Suprapubic skin (tissue), 4 donors: Measurements from ENCODE around the gene DUSP6. TPM values are rescaled to one million over a fixed set of nuclear protein-coding genes. Genes with fewer than 3 reads are reported as not detected.

ENCODE experiments used
- DNase-seq, 2 donors: peaks; one replicate each; pipeline ENCODE4 v3.0.0-alpha.2; 2019; ENCODE audit warnings: low spot score in 2 of 2
- H3K27ac ChIP-seq: fragments of 200-600 bp; sonication (generic); one replicate; pipeline ENCODE4 v1.5.1; 2019
- H3K27me3 ChIP-seq: fragments of 200-600 bp; sonication (generic); one replicate; pipeline ENCODE4 v1.5.1; 2019
- H3K36me3 ChIP-seq: fragments of 200-600 bp; sonication (generic); one replicate; pipeline ENCODE4 v1.5.1; 2019
- H3K4me1 ChIP-seq: fragments of 200-600 bp; sonication (generic); one replicate; pipeline ENCODE4 v1.5.1; 2019
- H3K4me3 ChIP-seq: fragments of 200-600 bp; sonication (generic); one replicate; pipeline ENCODE4 v1.5.1; 2019; ENCODE audit warnings: mild to moderate bottlenecking
- H3K9me3 ChIP-seq: fragments of 200-600 bp; sonication (generic); one replicate; pipeline ENCODE4 v1.5.1; 2019
- EP300 ChIP-seq: sonication (generic); formaldehyde crosslinking; IDR thresholded peaks from one replicate; pipeline ENCODE4 v1.6.1; 2017; ENCODE audit warnings: antibody characterized with exemption
- POLR2A ChIP-seq, 2 donors: fragments of 450-650 bp; IDR thresholded peaks; one replicate each; pipeline ENCODE4 v1.6.1; 2017; ENCODE audit warnings: antibody characterized with exemption in 2 of 2, mild to moderate bottlenecking in 2 of 2, moderate library complexity in 2 of 2
- POLR2AphosphoS5 ChIP-seq, 3 donors: sonication (generic); formaldehyde crosslinking; IDR thresholded peaks; one replicate each; pipeline ENCODE4 v1.6.1; 2017; ENCODE audit warnings: antibody characterized with exemption in 3 of 3
- WGBS: methylation state at CpG from one replicate; pipeline ENCODE4 v1.1.5; 2018; 5-methylcytosine and 5-hydroxymethylcytosine counted together
- total RNA-seq, 4 donors: library from RNA; depleted of rRNA; stranded (reverse); fragments of >200 nt; gene quantifications; one replicate each; pipeline ENCODE4 v1.1.0, GENCODE V29; 2016
- TF ChIP-seq, protein P1 (sequence below), 2 donors: fragments of 200-600 bp in 1 of 2; fragments of 450-650 bp in 1 of 2; sonication (generic) in 1 of 2; IDR thresholded peaks; one replicate each; pipeline ENCODE4 v1.5.1; 2016 to 2019; ENCODE audit warnings: antibody characterized with exemption in 2 of 2, mild to moderate bottlenecking in 1 of 2, moderate library complexity in 1 of 2

The DUSP6 gene
- total RNA-seq, 4 donors from 2014 or later = 50.8 to 69.2 (median 59.7) TPM

DNA sequence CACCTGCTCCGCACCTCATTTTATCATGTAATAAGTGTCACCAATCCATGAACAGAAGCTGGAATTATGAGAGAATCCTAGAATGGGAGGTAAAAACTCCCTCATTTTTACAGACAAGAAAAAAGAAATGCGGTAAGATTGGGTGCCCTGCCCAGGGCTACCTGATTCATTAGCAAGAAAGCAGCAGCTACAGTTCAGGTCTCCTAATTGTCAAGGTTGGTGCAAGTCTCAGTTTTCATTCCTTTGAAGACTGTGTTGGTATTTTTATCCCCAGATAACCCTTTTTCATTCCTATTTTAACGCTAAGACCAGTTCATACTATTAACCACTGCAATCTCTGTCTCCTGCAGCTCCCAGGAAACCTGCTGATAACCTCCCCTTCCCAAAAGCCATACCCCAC is 6.9 kb downstream of the DUSP6 start:
- H3K27me3 ChIP-seq = no peaks in the 10 kb centered on the region
- TF ChIP-seq, protein P1, sequence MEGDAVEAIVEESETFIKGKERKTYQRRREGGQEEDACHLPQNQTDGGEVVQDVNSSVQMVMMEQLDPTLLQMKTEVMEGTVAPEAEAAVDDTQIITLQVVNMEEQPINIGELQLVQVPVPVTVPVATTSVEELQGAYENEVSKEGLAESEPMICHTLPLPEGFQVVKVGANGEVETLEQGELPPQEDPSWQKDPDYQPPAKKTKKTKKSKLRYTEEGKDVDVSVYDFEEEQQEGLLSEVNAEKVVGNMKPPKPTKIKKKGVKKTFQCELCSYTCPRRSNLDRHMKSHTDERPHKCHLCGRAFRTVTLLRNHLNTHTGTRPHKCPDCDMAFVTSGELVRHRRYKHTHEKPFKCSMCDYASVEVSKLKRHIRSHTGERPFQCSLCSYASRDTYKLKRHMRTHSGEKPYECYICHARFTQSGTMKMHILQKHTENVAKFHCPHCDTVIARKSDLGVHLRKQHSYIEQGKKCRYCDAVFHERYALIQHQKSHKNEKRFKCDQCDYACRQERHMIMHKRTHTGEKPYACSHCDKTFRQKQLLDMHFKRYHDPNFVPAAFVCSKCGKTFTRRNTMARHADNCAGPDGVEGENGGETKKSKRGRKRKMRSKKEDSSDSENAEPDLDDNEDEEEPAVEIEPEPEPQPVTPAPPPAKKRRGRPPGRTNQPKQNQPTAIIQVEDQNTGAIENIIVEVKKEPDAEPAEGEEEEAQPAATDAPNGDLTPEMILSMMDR (IDR thresholded peaks at IDR 0.05) = no peak
- TF ChIP-seq POLR2AphosphoS5 (IDR thresholded peaks at IDR 0.05) (no peak), EP300 (no peak), POLR2A (IDR thresholded peaks at IDR 0.05) (no peak)
- WGBS = 88% methylated on average over 3 of the region's 3 CpGs
- no peak overlapping the region for H3K4me3 ChIP-seq
- DNase-seq = no peak
- peaks cover 5% of the 10 kb centered on the region for H3K36me3 ChIP-seq
- H3K27ac ChIP-seq = peak overlapping the region; percentile 0
- peaks cover 46% of the 10 kb centered on the region for H3K4me1 ChIP-seq
- H3K9me3 ChIP-seq = no peaks in the 10 kb centered on the region

DNA sequence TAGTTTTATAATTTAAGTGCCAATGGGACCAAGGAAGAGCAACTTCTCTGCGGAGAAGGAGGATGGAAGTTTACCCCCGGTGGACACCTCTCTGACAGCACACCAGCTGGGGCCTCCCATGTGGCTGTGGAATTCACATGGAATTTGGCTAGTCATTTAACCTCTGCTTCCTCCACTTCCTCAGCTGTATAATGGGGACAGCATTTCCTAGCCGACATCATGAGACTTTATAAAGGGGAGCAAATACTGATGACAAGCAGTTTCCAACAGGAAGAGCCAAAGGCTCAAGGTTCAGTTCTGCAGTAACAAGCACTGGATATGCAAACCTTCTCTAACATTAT is 7.5 kb downstream of the DUSP6 start:
- Histone ChIP-seq H3K4me1 (peaks cover 41% of the 10 kb centered on the region), H3K9me3 (no peaks in the 10 kb centered on the region), H3K36me3 (peaks cover 5% of the 10 kb centered on the region), H3K27ac (no peak overlapping the region), H3K4me3 (no peak overlapping the region), H3K27me3 (no peaks in the 10 kb centered on the region)
- TF ChIP-seq EP300 (no peak), POLR2A (IDR thresholded peaks at IDR 0.05) (no peak), POLR2AphosphoS5 (IDR thresholded peaks at IDR 0.05) (no peak)
- TF ChIP-seq, protein P1 (IDR thresholded peaks at IDR 0.05) = no peak
- DNase-seq = no peak
- WGBS = 100% methylated on average over 3 of the region's 3 CpGs

DNA sequence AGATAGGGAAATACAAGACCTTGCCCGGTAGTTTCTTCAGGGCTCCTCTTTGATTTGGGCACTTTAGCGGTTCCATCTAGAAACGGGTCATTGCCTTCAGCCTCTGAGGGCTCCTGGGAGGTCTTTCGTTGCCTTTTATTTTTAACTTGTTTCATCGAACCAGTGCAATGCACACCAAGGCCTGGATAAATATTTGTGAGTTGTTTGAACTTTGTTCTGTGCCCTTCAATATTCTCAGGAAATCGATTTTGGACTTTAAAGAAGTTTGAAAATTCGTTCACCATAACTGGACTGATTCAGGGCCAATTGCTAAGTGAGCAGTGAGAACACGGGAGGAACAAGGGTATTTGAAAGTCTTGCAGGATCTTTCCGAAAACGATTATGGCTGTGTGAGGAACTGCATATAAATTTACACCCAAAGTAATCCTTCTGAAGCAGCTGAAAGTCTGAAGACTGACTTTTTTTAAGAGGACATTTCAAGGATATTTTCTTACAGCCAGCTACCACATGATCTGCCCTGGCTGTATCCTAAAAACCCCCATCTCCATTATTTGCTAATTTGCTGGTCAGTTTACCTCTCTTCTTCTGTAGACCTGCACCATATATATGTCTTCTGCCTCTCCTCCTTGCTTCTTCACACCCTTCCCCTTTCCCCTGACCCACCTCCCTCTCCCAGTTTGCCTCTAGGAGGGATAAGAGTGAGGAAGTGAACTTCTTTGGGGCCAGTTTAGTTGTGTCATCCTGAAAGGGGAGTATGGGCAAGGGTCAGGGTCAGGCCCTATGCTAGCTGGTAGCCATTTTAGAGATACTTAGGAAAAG is 8.0 kb downstream of the DUSP6 start:
- Histone ChIP-seq H3K9me3 (no peaks in the 10 kb centered on the region), H3K4me1 (peaks cover 35% of the 10 kb centered on the region), H3K27me3 (no peaks in the 10 kb centered on the region), H3K27ac (no peak overlapping the region), H3K4me3 (no peak overlapping the region), H3K36me3 (peaks cover 4% of the 10 kb centered on the region)
- TF ChIP-seq, protein P1 (IDR thresholded peaks at IDR 0.05) = no peak
- no peak for TF ChIP-seq POLR2A (IDR thresholded peaks at IDR 0.05)
- no peak for TF ChIP-seq POLR2AphosphoS5 (IDR thresholded peaks at IDR 0.05)
- TF ChIP-seq EP300 = no peak
- 86% methylated on average over 10 of the region's 10 CpGs for WGBS
- DNase-seq = no peak

DNA sequence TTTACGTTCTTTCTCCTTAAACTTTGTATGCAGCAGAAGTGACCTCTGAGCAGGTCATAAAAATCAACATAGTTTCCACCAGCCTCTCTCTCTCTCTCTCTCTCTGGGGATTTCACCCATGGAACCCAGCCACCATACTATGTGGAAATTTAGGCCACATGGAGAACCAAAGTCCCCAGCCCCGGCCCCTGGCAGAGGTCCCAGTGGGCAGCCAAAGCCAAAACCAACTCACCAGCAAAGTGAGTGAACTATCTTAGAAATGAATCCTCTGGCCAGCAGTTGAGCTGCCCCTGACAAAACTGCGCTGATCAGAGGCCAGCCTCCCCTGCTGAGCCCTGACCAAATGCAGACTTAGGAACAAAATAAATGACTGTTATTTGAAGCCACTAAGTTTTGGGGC is 9.2 kb downstream of the DUSP6 start:
- TF ChIP-seq POLR2AphosphoS5 (IDR thresholded peaks at IDR 0.05) = no peak
- no peak for TF ChIP-seq POLR2A (IDR thresholded peaks at IDR 0.05)
- no peak for TF ChIP-seq EP300
- H3K4me3 ChIP-seq = no peak overlapping the region
- H3K27me3 ChIP-seq = no peaks in the 10 kb centered on the region
- H3K4me1 ChIP-seq = peaks cover 26% of the 10 kb centered on the region
- H3K27ac ChIP-seq = no peak overlapping the region
- no peaks in the 10 kb centered on the region for H3K36me3 ChIP-seq
- H3K9me3 ChIP-seq = no peaks in the 10 kb centered on the region
- DNase-seq = no peak
- WGBS = 51% methylated on average over 3 of the region's 3 CpGs

DNA sequence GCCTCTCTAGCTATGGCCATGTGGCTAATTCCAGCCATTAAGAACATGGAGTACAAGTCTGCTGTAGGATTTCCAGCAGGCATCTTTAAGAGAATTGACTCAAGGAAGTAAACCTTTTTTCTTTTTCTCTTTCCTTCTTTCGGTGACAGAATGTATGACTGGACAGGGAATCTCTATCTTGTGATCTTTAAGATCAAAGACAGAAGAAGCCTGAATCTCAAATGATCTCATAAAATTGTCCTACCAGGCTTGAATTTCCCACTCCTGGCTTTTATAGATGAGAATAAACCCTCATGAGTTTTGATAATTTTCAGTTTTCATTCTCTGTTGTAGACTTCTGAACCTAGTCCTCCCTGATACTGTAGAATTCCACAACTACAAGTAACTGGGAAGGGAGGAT is 11.4 kb downstream of the DUSP6 start:
- no peaks in the 10 kb centered on the region for H3K36me3 ChIP-seq
- H3K27me3 ChIP-seq = no peaks in the 10 kb centered on the region
- peaks cover 12% of the 10 kb centered on the region for H3K4me1 ChIP-seq
- H3K4me3 ChIP-seq = no peak overlapping the region
- TF ChIP-seq POLR2AphosphoS5 (IDR thresholded peaks at IDR 0.05) (no peak), POLR2A (IDR thresholded peaks at IDR 0.05) (no peak), EP300 (no peak)
- TF ChIP-seq, protein P1 (IDR thresholded peaks at IDR 0.05) = no peak
- DNase-seq = no peak
- H3K9me3 ChIP-seq = no peaks in the 10 kb centered on the region
- no peak overlapping the region for H3K27ac ChIP-seq
- 81% methylated on average over 1 of the region's 1 CpG for WGBS
